ENCODE results near the gene SCMH1. TPM values are rescaled to one million over a fixed set of nuclear protein-coding genes. Genes with fewer than 3 reads are reported as not detected.

Gene SCMH1
- total RNA-seq, 1 donor from 2014 or later, result 18.4 TPM

- Mint-ChIP-seq H3K36me3 (ENCODE audit: low read depth, unreplicated experiment) (peaks cover 28% of the 10 kb centered on the region), H3K4me3 (ENCODE audit: unreplicated experiment) (no peak overlapping the region), H3K4me1 (ENCODE audit: low read depth, unreplicated experiment) (peaks cover 3% of the 10 kb centered on the region), H3K27ac (ENCODE audit: unreplicated experiment) (no peak overlapping the region), H3K9me3 (ENCODE audit: unreplicated experiment) (no peaks in the 10 kb centered on the region), H3K27me3 (ENCODE audit: low read depth, unreplicated experiment) (no peaks in the 10 kb centered on the region)
- H4K20me1 ChIP-seq (ENCODE audit: insufficient read depth, low read length), result no peaks in the 10 kb centered on the region
- H3K4me1 ChIP-seq (ENCODE audit: insufficient read depth, low read length), result no peaks in the 10 kb centered on the region
- no peak overlapping the region for H3K9ac ChIP-seq (ENCODE audit: low read length)
- H2AFZ ChIP-seq (ENCODE audit: low read depth, low read length), result no peak overlapping the region
- H3K9me3 ChIP-seq (ENCODE audit: insufficient read depth, low read depth, low read length), result no peaks in the 10 kb centered on the region
- no peak for FAIRE-seq
- no peak overlapping the region for H3K4me2 ChIP-seq (ENCODE audit: low read length)
- H3K4me3 ChIP-seq (ENCODE audit: insufficient read depth, low read depth, low read length), result no peak overlapping the region
- DNase-seq (ENCODE audit: low read depth), result no peak
- no peak for TF ChIP-seq EZH2 (IDR thresholded peaks at IDR 0.05; ENCODE audit: insufficient read depth, low read length)
- no peak for TF ChIP-seq CTCF (IDR thresholded peaks at IDR 0.05; ENCODE audit: insufficient read depth, low read depth, low read length)
- H3K36me3 ChIP-seq (ENCODE audit: insufficient read depth, low read length), result peaks cover 10% of the 10 kb centered on the region
- H3K79me2 ChIP-seq (ENCODE audit: insufficient read depth, low read length), result no peaks in the 10 kb centered on the region
- H3K27ac ChIP-seq (ENCODE audit: low read depth, low read length), result no peak overlapping the region
- no peaks in the 10 kb centered on the region for H3K27me3 ChIP-seq (ENCODE audit: insufficient read depth, low read length)
These were observed 211.1 kb downstream of the SCMH1 start for GRCh38 chr1:41030872-41031616.

- Mint-ChIP-seq H3K36me3 (ENCODE audit: low read depth, unreplicated experiment) (peaks cover 30% of the 10 kb centered on the region), H3K4me1 (ENCODE audit: low read depth, unreplicated experiment) (peaks cover 5% of the 10 kb centered on the region), H3K9me3 (ENCODE audit: unreplicated experiment) (no peaks in the 10 kb centered on the region), H3K27ac (ENCODE audit: unreplicated experiment) (no peak overlapping the region), H3K27me3 (ENCODE audit: low read depth, unreplicated experiment) (no peaks in the 10 kb centered on the region), H3K4me3 (ENCODE audit: unreplicated experiment) (no peak overlapping the region)
- Histone ChIP-seq H3K9me3 (ENCODE audit: insufficient read depth, low read depth, low read length) (no peaks in the 10 kb centered on the region), H3K4me1 (ENCODE audit: insufficient read depth, low read length) (no peaks in the 10 kb centered on the region), H3K4me2 (ENCODE audit: low read length) (no peak overlapping the region), H4K20me1 (ENCODE audit: insufficient read depth, low read length) (no peaks in the 10 kb centered on the region), H3K27me3 (ENCODE audit: insufficient read depth, low read length) (no peaks in the 10 kb centered on the region), H3K36me3 (ENCODE audit: insufficient read depth, low read length) (peaks cover 2% of the 10 kb centered on the region), H2AFZ (ENCODE audit: low read depth, low read length) (no peak overlapping the region), H3K9ac (ENCODE audit: low read length) (no peak overlapping the region), H3K4me3 (ENCODE audit: insufficient read depth, low read depth, low read length) (no peak overlapping the region), H3K79me2 (ENCODE audit: insufficient read depth, low read length) (no peaks in the 10 kb centered on the region), H3K27ac (ENCODE audit: low read depth, low read length) (no peak overlapping the region)
- TF ChIP-seq EZH2 (IDR thresholded peaks at IDR 0.05; ENCODE audit: insufficient read depth, low read length), result no peak
- TF ChIP-seq CTCF (IDR thresholded peaks at IDR 0.05; ENCODE audit: insufficient read depth, low read depth, low read length), result no peak
- FAIRE-seq (no peak), DNase-seq (ENCODE audit: low read depth) (no peak)
These were observed 214.0 kb downstream of the SCMH1 start for GRCh38 chr1:41028034-41028642.
